ENCODE results near the gene TRMT6. TPM values are rescaled to one million over a fixed set of nuclear protein-coding genes. Genes with fewer than 3 reads are reported as not detected.

TRMT6 gene
- total and polyA plus RNA-seq, 12 donors = 3.7 to 12.8 (median 9.2) TPM

GRCh38 chr20:5919626-5920544 lies 30.4 kb downstream of the TRMT6 start:
- peaks cover 0 to 10% (median 0%) of the 10 kb centered on the region in 9 donors for H3K4me1 ChIP-seq
- ATAC-seq = no peak
- WGBS, 2 donors = 66 to 68% methylated on average over 8 of the region's 8 CpGs
- intact Hi-C loops (cut with DNase I) = loop anchor here in 2 of 10 donors (10.0 kb wide), 2 partner anchors 95 to 105 kb away; no protein-coding TSS in a partner anchor
- H3K36me3 ChIP-seq = no peaks in the 10 kb centered on the region
- TF ChIP-seq CTCF (IDR thresholded peaks at IDR 0.05) = no peak
- DNase-seq = no peak
- H3K9me3 ChIP-seq = no peaks in the 10 kb centered on the region
- H3K27ac ChIP-seq = no peak overlapping the region
- peaks cover 0 to 7% (median 0%) of the 10 kb centered on the region in 7 donors for H3K27me3 ChIP-seq
- H3K4me3 ChIP-seq = no peak overlapping the region

- Histone ChIP-seq H3K27ac (no peak overlapping the region), H3K4me1 (peaks cover 0 to 10% (median 0%) of the 10 kb centered on the region in 9 donors), H3K9me3 (no peaks in the 10 kb centered on the region), H3K4me3 (no peak overlapping the region), H3K27me3 (peaks cover 0 to 13% (median 0%) of the 10 kb centered on the region in 7 donors), H3K36me3 (no peaks in the 10 kb centered on the region)
- no peak for DNase-seq
- TF ChIP-seq CTCF (IDR thresholded peaks at IDR 0.05) = no peak
- 49 to 51% methylated on average over 3 of the region's 3 CpGs for WGBS, 2 donors
- intact Hi-C loops (cut with DNase I) = no loop called here
- no peak for ATAC-seq
These were observed 31.3 kb downstream of the TRMT6 start for GRCh38 chr20:5918856-5919625.

GRCh38 chr20:5914859-5915258 lies 35.5 kb downstream of the TRMT6 start:
- no peak for DNase-seq
- Histone ChIP-seq H3K4me1 (peaks cover 0 to 18% (median 6%) of the 10 kb centered on the region in 9 donors), H3K4me3 (no peak overlapping the region), H3K27ac (no peak overlapping the region), H3K36me3 (no peaks in the 10 kb centered on the region), H3K27me3 (peaks cover 0 to 54% (median 28%) of the 10 kb centered on the region in 7 donors), H3K9me3 (no peaks in the 10 kb centered on the region)
- intact Hi-C loops (cut with DNase I) = no loop called here
- no peak for ATAC-seq
- TF ChIP-seq CTCF (IDR thresholded peaks at IDR 0.05) = no peak
- 0 to 33% methylated on average over 1 of the region's 1 CpG for WGBS, 2 donors

- no peak for ATAC-seq
- TF ChIP-seq CTCF (IDR thresholded peaks at IDR 0.05) = no peak
- intact Hi-C loops (cut with DNase I) = no loop called here
- Histone ChIP-seq H3K9me3 (no peaks in the 10 kb centered on the region), H3K4me3 (no peak overlapping the region), H3K4me1 (peaks cover 0 to 13% (median 6%) of the 10 kb centered on the region in 9 donors), H3K27ac (no peak overlapping the region), H3K27me3 (peaks cover 0 to 66% (median 37%) of the 10 kb centered on the region in 7 donors), H3K36me3 (no peaks in the 10 kb centered on the region)
- no peak for DNase-seq
- WGBS, 2 donors = 87 to 88% methylated on average over 2 of the region's 2 CpGs
These were observed 37.2 kb downstream of the TRMT6 start for GRCh38 chr20:5913166-5913565.
